ENCODE data around the gene LRRC26. TPM values are rescaled to one million over a fixed set of nuclear protein-coding genes. Genes with fewer than 3 reads are reported as not detected.

The LRRC26 gene
- total RNA-seq, 1 donor from 2014 or later, result not detected

- no peak for DNase-seq (ENCODE audit: low read depth)
Observed at GRCh38 chr9:137168904-137169856, 671 bp downstream of the LRRC26 start.

- no peak for DNase-seq (ENCODE audit: low read depth)
Observed at GRCh38 chr9:137168573-137168903, 1.3 kb downstream of the LRRC26 start.

GRCh38 chr9:137167747-137168572, 1.9 kb downstream of the LRRC26 start:
- no peak for DNase-seq (ENCODE audit: low read depth)

GRCh38 chr9:137167277-137167746, 2.5 kb downstream of the LRRC26 start:
- DNase-seq (ENCODE audit: low read depth), result no peak

GRCh38 chr9:137166380-137167229, 3.2 kb downstream of the LRRC26 start:
- no peak for DNase-seq (ENCODE audit: low read depth)

- DNase-seq (ENCODE audit: low read depth), result no peak
Observed at GRCh38 chr9:137165250-137165836, 4.5 kb downstream of the LRRC26 start.

GRCh38 chr9:137164370-137165249, 5.2 kb downstream of the LRRC26 start:
- DNase-seq (ENCODE audit: low read depth), result no peak

- no peak for DNase-seq (ENCODE audit: low read depth)
Observed at GRCh38 chr9:137163805-137164204, 6.0 kb downstream of the LRRC26 start.

GRCh38 chr9:137163365-137163715, 6.5 kb downstream of the LRRC26 start:
- no peak for DNase-seq (ENCODE audit: low read depth)

- no peak for DNase-seq (ENCODE audit: low read depth)
Observed at GRCh38 chr9:137162505-137163364, 7.1 kb downstream of the LRRC26 start.

- DNase-seq (ENCODE audit: low read depth), result no peak
Observed at GRCh38 chr9:137161558-137162486, 8.0 kb downstream of the LRRC26 start.

GRCh38 chr9:137160716-137161557, 8.9 kb downstream of the LRRC26 start:
- DNase-seq (ENCODE audit: low read depth), result no peak

GRCh38 chr9:137160054-137160425, 9.8 kb downstream of the LRRC26 start:
- DNase-seq (ENCODE audit: low read depth), result no peak

GRCh38 chr9:137159105-137160053, 10.5 kb downstream of the LRRC26 start:
- no peak for DNase-seq (ENCODE audit: low read depth)

- no peak for DNase-seq (ENCODE audit: low read depth)
Observed at GRCh38 chr9:137158625-137159024, 11.2 kb downstream of the LRRC26 start.

All from myocyte (in vitro differentiated cells).